MM.1S (cell line): ENCODE measurements around the gene CREB3L4.

ENCODE experiments used
- DNase-seq: peaks from one replicate; pipeline ENCODE4 v3.0.0-alpha.2; 2015
- H2AFZ ChIP-seq: fragments of 300-600 bp; sonication (generic); 2 replicates; pipeline ENCODE4 v1.6.0; 2016; ENCODE audit warnings: antibody characterized with exemption, low read length
- H3F3A ChIP-seq: fragments of 300-600 bp; sonication (generic); 2 replicates; pipeline ENCODE4 v1.6.1; 2016; ENCODE audit warnings: mild to moderate bottlenecking, antibody characterized with exemption, low read length, moderate library complexity, mixed read lengths; ENCODE audit not compliant: insufficient read depth
- H3K27ac ChIP-seq: fragments of 300-600 bp; sonication (generic); 2 replicates; pipeline ENCODE4 v1.5.1; 2016; ENCODE audit warnings: mild to moderate bottlenecking, low read length
- H3K27me3 ChIP-seq: fragments of 300-600 bp; sonication (generic); replicated peaks from 2 replicates; pipeline ENCODE4 v1.6.0; 2016; ENCODE audit warnings: low read length; ENCODE audit not compliant: insufficient read depth
- H3K36me3 ChIP-seq: fragments of 300-600 bp; sonication (generic); replicated peaks from 2 replicates; pipeline ENCODE4 v1.6.1; 2016; ENCODE audit warnings: mild to moderate bottlenecking, low read length, mixed read lengths; ENCODE audit not compliant: insufficient read depth
- H3K4me1 ChIP-seq: fragments of 300-600 bp; sonication (generic); 2 replicates; pipeline ENCODE4 v1.6.1; 2016; ENCODE audit warnings: low read length, mixed read lengths
- H3K4me2 ChIP-seq: fragments of 300-600 bp; sonication (generic); 2 replicates; pipeline ENCODE4 v1.6.0; 2016; ENCODE audit warnings: low read depth, low read length
- H3K4me3 ChIP-seq: fragments of 300-600 bp; sonication (generic); 2 replicates; pipeline ENCODE4 v1.5.1; 2016; ENCODE audit warnings: low read length, mixed read lengths
- H3K79me2 ChIP-seq: fragments of 300-600 bp; sonication (generic); 2 replicates; pipeline ENCODE4 v1.6.1; 2016; ENCODE audit warnings: mixed run types, low read length, mixed read lengths
- H3K9ac ChIP-seq: fragments of 300-600 bp; sonication (generic); 2 replicates; pipeline ENCODE4 v1.6.1; 2016; ENCODE audit warnings: low read length, mixed read lengths
- H3K9me2 ChIP-seq: fragments of 300-600 bp; sonication (generic); replicated peaks from 2 replicates; pipeline ENCODE4 v1.6.1; 2016; ENCODE audit warnings: mild to moderate bottlenecking, low read length, mixed read lengths; ENCODE audit not compliant: insufficient read depth
- H3K9me3 ChIP-seq: fragments of 300-600 bp; sonication (generic); replicated peaks from 2 replicates; pipeline ENCODE4 v1.6.1; 2016; ENCODE audit warnings: mild to moderate bottlenecking, low read length, mixed read lengths; ENCODE audit not compliant: insufficient read depth
- H4K20me1 ChIP-seq: fragments of 300-600 bp; sonication (generic); 2 replicates; pipeline ENCODE4 v1.6.1; 2016; ENCODE audit warnings: mild to moderate bottlenecking, low read length, moderate library complexity, mixed read lengths; ENCODE audit not compliant: insufficient read depth
- EZH2 ChIP-seq: fragments of 300-600 bp; sonication (generic); optimal IDR thresholded peaks from 2 replicates; pipeline ENCODE3; 2017; ENCODE audit warnings: low read depth, mild to moderate bottlenecking, antibody characterized with exemption, low read length, mixed read lengths
- EZH2phosphoT487 ChIP-seq: fragments of 300-600 bp; sonication (generic); IDR thresholded peaks from 2 replicates; pipeline ENCODE4 v1.6.1; 2018; ENCODE audit warnings: antibody characterized with exemption, low read length
- TF ChIP-seq, protein P1 (sequence below): fragments of 300-600 bp; sonication (generic); IDR thresholded peaks from 2 replicates; pipeline ENCODE4 v1.5.1; 2016; ENCODE audit warnings: antibody characterized with exemption, low read length, mixed read lengths

CREB3L4 gene

DNA sequence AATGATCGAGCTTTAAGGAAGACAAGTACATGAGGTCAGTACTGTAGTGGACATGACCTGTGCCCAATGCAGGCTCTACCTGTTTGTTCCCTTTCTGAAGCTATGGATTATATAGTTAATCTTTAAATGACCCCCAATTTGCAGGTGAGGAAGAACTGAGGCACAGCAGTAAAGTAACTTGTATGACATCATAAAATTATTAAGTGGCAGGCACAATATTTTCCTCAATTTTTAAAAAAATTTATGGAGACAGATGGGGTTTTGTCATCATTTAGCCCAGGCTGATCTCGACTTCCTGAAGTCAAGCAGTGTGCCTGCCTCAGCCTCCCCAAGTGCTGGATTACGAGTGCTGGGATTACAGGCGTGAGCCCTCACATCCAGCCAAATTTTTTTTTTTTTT, 41.3 kb upstream of the CREB3L4 start:
- H3K9me3 ChIP-seq: no peaks in the 10 kb centered on the region

DNA sequence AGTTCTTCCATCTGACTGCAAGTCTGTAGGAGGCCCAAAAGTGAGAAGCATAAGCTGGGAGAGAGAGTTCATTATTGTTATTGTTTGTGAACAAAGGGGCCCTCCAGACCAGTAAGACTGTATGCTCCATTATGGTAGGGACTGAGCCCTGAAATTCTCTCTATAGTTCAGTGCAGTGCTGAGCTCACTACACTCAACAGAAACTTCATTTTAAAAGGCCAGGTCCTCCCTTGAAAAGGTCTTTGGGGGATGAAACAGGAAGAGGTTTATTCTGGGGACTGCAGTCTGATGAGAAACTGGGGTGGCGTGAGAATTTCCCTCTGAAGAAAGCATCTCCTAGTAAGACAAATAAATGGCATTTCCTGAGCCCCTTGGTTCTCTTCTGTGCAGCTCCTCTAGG, 39.5 kb upstream of the CREB3L4 start:
- Histone ChIP-seq H2AFZ (no peak overlapping the region), H3K4me3 (no peak overlapping the region), H3K4me2 (no peak overlapping the region), H3K36me3 (no peaks in the 10 kb centered on the region), H3K27me3 (no peaks in the 10 kb centered on the region), H3K27ac (no peak overlapping the region), H3K9me2 (no peaks in the 10 kb centered on the region), H3K9ac (no peak overlapping the region), H3F3A (peaks cover 23% of the 10 kb centered on the region; the same call in 1 of the 2 replicates), H3K79me2 (peaks cover 9% of the 10 kb centered on the region), H3K4me1 (0 out of 2 replicates have a peak, but pooled peaks cover 3% of the 10 kb centered on the region), H3K9me3 (no peaks in the 10 kb centered on the region), H4K20me1 (no peaks in the 10 kb centered on the region)
- TF ChIP-seq, protein P1, sequence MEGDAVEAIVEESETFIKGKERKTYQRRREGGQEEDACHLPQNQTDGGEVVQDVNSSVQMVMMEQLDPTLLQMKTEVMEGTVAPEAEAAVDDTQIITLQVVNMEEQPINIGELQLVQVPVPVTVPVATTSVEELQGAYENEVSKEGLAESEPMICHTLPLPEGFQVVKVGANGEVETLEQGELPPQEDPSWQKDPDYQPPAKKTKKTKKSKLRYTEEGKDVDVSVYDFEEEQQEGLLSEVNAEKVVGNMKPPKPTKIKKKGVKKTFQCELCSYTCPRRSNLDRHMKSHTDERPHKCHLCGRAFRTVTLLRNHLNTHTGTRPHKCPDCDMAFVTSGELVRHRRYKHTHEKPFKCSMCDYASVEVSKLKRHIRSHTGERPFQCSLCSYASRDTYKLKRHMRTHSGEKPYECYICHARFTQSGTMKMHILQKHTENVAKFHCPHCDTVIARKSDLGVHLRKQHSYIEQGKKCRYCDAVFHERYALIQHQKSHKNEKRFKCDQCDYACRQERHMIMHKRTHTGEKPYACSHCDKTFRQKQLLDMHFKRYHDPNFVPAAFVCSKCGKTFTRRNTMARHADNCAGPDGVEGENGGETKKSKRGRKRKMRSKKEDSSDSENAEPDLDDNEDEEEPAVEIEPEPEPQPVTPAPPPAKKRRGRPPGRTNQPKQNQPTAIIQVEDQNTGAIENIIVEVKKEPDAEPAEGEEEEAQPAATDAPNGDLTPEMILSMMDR: no peak
- TF ChIP-seq EZH2: no peak
- TF ChIP-seq EZH2phosphoT487: no peak
- no peak for DNase-seq

More for the DNA sequence above, 41.3 kb upstream of the CREB3L4 start:
- H3K27me3 ChIP-seq: no peaks in the 10 kb centered on the region
- H3F3A ChIP-seq: peaks cover 31% of the 10 kb centered on the region
- TF ChIP-seq, protein P1: no peak
- no peak for TF ChIP-seq EZH2
- TF ChIP-seq EZH2phosphoT487: no peak
- no peaks in the 10 kb centered on the region for H3K9me2 ChIP-seq
- no peaks in the 10 kb centered on the region for H3K36me3 ChIP-seq
- no peak overlapping the region for H3K27ac ChIP-seq
- peaks cover 18% of the 10 kb centered on the region for H3K79me2 ChIP-seq
- no peak overlapping the region for H3K4me3 ChIP-seq
- no peak overlapping the region for H2AFZ ChIP-seq
- no peaks in the 10 kb centered on the region; the same call in 1 of the 2 replicates for H4K20me1 ChIP-seq
- H3K4me2 ChIP-seq: no peak overlapping the region
- no peak overlapping the region for H3K9ac ChIP-seq
- no peak for DNase-seq
- peaks cover 4% of the 10 kb centered on the region for H3K4me1 ChIP-seq

DNA sequence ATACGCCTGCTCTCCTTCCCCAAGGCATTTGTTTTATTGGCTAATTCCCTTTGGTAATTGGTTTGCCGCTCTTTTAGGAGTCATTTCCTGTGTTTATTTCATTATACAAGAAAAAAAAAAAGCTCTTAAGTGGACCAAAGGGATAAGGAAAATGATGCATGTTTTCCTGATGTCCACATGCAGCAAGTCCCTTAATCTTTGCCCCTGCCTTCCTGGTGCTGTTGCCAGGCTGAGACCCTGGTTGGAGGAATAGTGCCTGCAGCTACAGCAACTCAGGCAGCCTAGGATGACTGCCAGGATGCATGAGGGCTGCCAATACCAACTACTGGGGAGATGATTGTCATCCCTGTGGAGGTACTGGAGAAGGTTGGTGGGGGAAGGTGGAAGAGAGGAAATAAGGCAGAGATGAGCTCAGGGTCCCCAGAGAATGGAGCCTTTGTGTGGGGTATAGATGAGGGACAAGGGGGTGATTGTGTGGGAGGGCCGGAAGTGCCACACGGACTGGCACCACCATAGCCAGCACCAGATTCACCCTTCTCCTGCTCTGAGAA, 38.8 kb upstream of the CREB3L4 start:
- Histone ChIP-seq H3K4me2 (no peak overlapping the region), H3K27ac (no peak overlapping the region), H3K4me3 (no peak overlapping the region), H4K20me1 (no peaks in the 10 kb centered on the region), H3K9me2 (no peaks in the 10 kb centered on the region), H3K4me1 (0 out of 2 replicates have a peak, but pooled peaks cover 2% of the 10 kb centered on the region), H3K36me3 (no peaks in the 10 kb centered on the region), H3K79me2 (peaks cover 4% of the 10 kb centered on the region), H3K9ac (no peak overlapping the region), H2AFZ (no peak overlapping the region), H3K9me3 (no peaks in the 10 kb centered on the region), H3K27me3 (no peaks in the 10 kb centered on the region), H3F3A (peaks cover 16% of the 10 kb centered on the region; the same call in 1 of the 2 replicates)
- TF ChIP-seq EZH2phosphoT487 (no peak), EZH2 (no peak)
- TF ChIP-seq, protein P1: no peak
- DNase-seq: no peak
